Measurements from ENCODE around the gene VWA8.

DNA sequence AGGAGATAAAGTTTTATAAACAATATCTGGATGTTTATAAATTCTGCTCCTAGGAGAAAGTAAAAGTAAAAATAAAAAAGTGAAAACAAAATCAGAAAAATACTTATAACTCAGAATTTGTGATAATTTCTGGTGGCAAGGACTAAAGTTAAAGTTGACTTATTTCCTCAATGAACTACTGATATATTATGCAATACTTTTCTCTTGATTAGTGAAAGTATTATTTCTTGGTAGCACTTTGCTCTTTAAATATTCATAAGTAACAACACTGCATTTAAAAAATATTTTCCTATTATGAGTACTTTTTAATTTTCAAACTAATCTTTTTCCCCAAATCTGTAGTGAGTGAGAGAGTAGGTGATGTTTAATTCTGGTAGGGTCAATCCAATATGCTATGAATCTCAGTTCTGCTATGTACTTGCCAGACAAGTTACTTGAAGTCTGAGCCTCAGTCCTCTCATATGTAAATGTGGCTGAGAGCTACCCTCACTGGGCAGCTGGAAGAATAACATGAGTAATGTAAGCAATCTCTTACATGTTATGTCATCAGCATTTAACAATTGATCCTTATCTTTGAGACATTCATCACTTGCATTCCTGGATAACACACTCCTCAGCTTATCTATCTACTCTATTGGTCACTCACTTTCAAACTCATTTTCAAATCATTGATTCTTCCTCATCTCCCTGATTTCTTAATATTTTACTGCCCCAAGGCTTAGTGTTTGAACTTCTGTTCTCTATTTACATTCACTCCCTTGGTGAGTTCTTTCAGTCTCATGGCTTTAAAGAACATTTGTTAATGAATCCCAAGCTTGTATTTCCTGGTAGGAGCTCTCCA lies 264.5 kb downstream of the VWA8 start:
- no peak for TF ChIP-seq CSDC2 (CRISPR knock-in tag; IDR thresholded peaks at IDR 0.05)
- no peak for TF ChIP-seq PATZ1 (CRISPR knock-in tag; IDR thresholded peaks at IDR 0.05; ENCODE audit: borderline replicate concordance)
- TF ChIP-seq ZNF70 (CRISPR knock-in tag; IDR thresholded peaks at IDR 0.05): no peak
- TF ChIP-seq ISL1 (CRISPR knock-in tag; IDR thresholded peaks at IDR 0.05): peak; percentile 86
- TF ChIP-seq TCF4 (CRISPR knock-in tag; IDR thresholded peaks at IDR 0.05; ENCODE audit: borderline replicate concordance): no peak
- TF ChIP-seq, protein P1, sequence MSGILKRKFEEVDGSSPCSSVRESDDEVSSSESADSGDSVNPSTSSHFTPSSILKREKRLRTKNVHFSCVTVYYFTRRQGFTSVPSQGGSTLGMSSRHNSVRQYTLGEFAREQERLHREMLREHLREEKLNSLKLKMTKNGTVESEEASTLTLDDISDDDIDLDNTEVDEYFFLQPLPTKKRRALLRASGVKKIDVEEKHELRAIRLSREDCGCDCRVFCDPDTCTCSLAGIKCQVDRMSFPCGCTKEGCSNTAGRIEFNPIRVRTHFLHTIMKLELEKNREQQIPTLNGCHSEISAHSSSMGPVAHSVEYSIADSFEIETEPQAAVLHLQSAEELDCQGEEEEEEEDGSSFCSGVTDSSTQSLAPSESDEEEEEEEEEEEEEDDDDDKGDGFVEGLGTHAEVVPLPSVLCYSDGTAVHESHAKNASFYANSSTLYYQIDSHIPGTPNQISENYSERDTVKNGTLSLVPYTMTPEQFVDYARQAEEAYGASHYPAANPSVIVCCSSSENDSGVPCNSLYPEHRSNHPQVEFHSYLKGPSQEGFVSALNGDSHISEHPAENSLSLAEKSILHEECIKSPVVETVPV (CRISPR knock-in tag; IDR thresholded peaks at IDR 0.05): no peak
- no peak for TF ChIP-seq BACH2 (CRISPR knock-in tag; IDR thresholded peaks at IDR 0.05; ENCODE audit: borderline replicate concordance)
- TF ChIP-seq, protein P2, sequence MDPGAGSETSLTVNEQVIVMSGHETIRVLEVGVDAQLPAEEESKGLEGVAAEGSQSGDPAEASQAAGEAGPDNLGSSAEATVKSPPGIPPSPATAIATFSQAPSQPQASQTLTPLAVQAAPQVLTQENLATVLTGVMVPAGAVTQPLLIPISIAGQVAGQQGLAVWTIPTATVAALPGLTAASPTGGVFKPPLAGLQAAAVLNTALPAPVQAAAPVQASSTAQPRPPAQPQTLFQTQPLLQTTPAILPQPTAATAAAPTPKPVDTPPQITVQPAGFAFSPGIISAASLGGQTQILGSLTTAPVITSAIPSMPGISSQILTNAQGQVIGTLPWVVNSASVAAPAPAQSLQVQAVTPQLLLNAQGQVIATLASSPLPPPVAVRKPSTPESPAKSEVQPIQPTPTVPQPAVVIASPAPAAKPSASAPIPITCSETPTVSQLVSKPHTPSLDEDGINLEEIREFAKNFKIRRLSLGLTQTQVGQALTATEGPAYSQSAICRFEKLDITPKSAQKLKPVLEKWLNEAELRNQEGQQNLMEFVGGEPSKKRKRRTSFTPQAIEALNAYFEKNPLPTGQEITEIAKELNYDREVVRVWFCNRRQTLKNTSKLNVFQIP (CRISPR knock-in tag; IDR thresholded peaks at IDR 0.05; ENCODE audit: borderline replicate concordance, low read depth): no peak
- TF ChIP-seq SNAI2 (CRISPR knock-in tag; IDR thresholded peaks at IDR 0.05): no peak
- TF ChIP-seq TSHZ2 (CRISPR knock-in tag; IDR thresholded peaks at IDR 0.05): no peak
- no peak for TF ChIP-seq ESRRG (CRISPR knock-in tag; IDR thresholded peaks at IDR 0.05)
- TF ChIP-seq ARNTL (CRISPR knock-in tag; IDR thresholded peaks at IDR 0.05; ENCODE audit: borderline replicate concordance, low read depth): no peak
